Prostate gland (tissue), 2 donors: ENCODE measurements around the gene DNAH3.

Source experiments
- CTCF ChIP-seq, 4 experiments: fragments of 200-600 bp in 2 of 4; fragments of 450-650 bp in 2 of 4; sonication (generic) in 2 of 4; IDR thresholded peaks; 1 replicate in 3 of 4; 2 replicates in 1 of 4; pipeline ENCODE4 v1.5.1; 2016 to 2019; ENCODE audit warnings: antibody characterized with exemption in 4 of 4, mild to moderate bottlenecking in 2 of 4, moderate library complexity in 2 of 4
- POLR2A ChIP-seq: fragments of 450-650 bp; IDR thresholded peaks from one replicate; pipeline ENCODE4 v1.6.1; 2016; ENCODE audit warnings: antibody characterized with exemption, mild to moderate bottlenecking
- POLR2AphosphoS5 ChIP-seq: sonication (generic); formaldehyde crosslinking; IDR thresholded peaks from one replicate; pipeline ENCODE4 v1.6.1; 2017; ENCODE audit warnings: antibody characterized with exemption

GRCh38 chr16:21064203-21064602 lies 86.4 kb downstream of the DNAH3 start:
- TF ChIP-seq CTCF (IDR thresholded peaks at IDR 0.05) (no peak), POLR2AphosphoS5 (no peak), POLR2A (no peak)
